Uterus (tissue), 4 donors: ENCODE data around the gene RDH8. TPM values are rescaled to one million over a fixed set of nuclear protein-coding genes. Genes with fewer than 3 reads are reported as not detected.

Experiments used
- DNase-seq, 2 donors: peaks; one replicate each; pipeline ENCODE4 v3.0.0-alpha.2; 2019 to 2020
- H3K27ac ChIP-seq, 2 donors: fragments of 200-600 bp; sonication (generic); 1 replicate in 1 of 2; 2 replicates in 1 of 2; pipeline ENCODE4 v1.5.1; 2016 to 2018
- H3K27me3 ChIP-seq, 2 donors: fragments of 200-600 bp; sonication (generic); one replicate each; pipeline ENCODE4 v1.5.1; 2018 to 2019; ENCODE audit warnings: control low read depth in 1 of 2
- H3K36me3 ChIP-seq, 2 donors: fragments of 200-600 bp; sonication (generic); one replicate each; pipeline ENCODE4 v1.5.1; 2019; ENCODE audit warnings: control low read depth in 1 of 2
- H3K4me1 ChIP-seq, 2 donors: fragments of 200-600 bp; sonication (generic); one replicate each; pipeline ENCODE4 v1.5.1; 2018 to 2019; ENCODE audit warnings: control low read depth in 1 of 2
- H3K4me3 ChIP-seq, 2 donors: fragments of 200-600 bp; sonication (generic); 1 replicate in 1 of 2; 2 replicates in 1 of 2; pipeline ENCODE4 v1.5.1; 2018 to 2019; ENCODE audit warnings: mild to moderate bottlenecking in 1 of 2
- H3K9me3 ChIP-seq, 2 donors: fragments of 200-600 bp; sonication (generic); one replicate each; pipeline ENCODE4 v1.5.1; 2019; ENCODE audit warnings: control low read depth in 1 of 2
- CTCF ChIP-seq, 4 experiments: fragments of 200-600 bp in 2 of 4; fragments of 450-650 bp in 2 of 4; sonication (generic) in 2 of 4; IDR thresholded peaks; one replicate each; pipeline ENCODE4 v1.5.1; 2016 to 2019; ENCODE audit warnings: antibody characterized with exemption in 4 of 4, mild to moderate bottlenecking in 2 of 4, moderate library complexity in 1 of 4
- POLR2A ChIP-seq, 2 donors: fragments of 450-650 bp; IDR thresholded peaks; one replicate each; pipeline ENCODE4 v1.6.1; 2016; ENCODE audit warnings: antibody characterized with exemption in 2 of 2, mild to moderate bottlenecking in 1 of 2, moderate library complexity in 1 of 2
- intact Hi-C: fragments of 100-400 bp; cut with DNase I; formaldehyde crosslinking; loops from one replicate; pipeline ENCODE4 v1.15.1; 2023; ENCODE audit warnings: low total_unique reads
- total RNA-seq, 4 donors: library from RNA; depleted of rRNA in 3 of 4; stranded (reverse); fragments of >200 nt in 3 of 4; gene quantifications; one replicate each; pipeline versions ENCODE4 v1.1.0 to v1.2.4, GENCODE V29; 2014 to 2023
- donor health status: DM: yes; HTN: yes; CAD: no.

RDH8 gene
- total RNA-seq, 4 donors from 2014 or later, result not detected

DNA sequence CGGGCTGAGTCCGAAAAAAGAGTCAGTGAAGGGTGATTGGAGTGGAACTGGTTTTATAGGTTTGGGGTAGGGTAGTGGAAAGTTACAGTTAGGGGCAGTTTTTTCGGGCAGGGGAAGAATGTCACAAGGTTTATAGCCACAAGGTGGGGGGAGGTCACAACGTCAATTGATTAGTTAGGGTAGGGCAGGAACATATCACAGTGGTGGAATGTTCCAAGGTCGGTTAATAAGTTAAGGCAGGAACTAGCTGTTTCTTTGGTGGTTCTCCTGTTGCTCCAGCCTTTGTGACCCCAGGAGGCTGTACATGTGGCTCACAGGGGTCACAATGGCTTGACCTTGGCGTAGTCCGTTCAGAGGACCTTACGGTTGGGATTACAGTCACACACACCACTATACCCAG is 20.3 kb downstream of the RDH8 start:
- Histone ChIP-seq H3K36me3 (no peaks in the 10 kb centered on the region), H3K4me1 (no peaks in the 10 kb centered on the region), H3K4me3 (no peak overlapping the region), H3K27me3 (no peaks in the 10 kb centered on the region), H3K9me3 (no peaks in the 10 kb centered on the region), H3K27ac (no peak overlapping the region)
- no peak for TF ChIP-seq POLR2A (IDR thresholded peaks at IDR 0.05)
- TF ChIP-seq CTCF (IDR thresholded peaks at IDR 0.05), result no peak
- no peak for DNase-seq
- intact Hi-C loops, result no loop called here

GRCh38 chr19:10036601-10037071 is 23.4 kb downstream of the RDH8 start:
- Histone ChIP-seq H3K9me3 (peaks cover 0 to 3% of the 10 kb centered on the region in 2 donors), H3K27ac (no peak overlapping the region), H3K4me1 (no peaks in the 10 kb centered on the region), H3K27me3 (no peaks in the 10 kb centered on the region), H3K36me3 (no peaks in the 10 kb centered on the region), H3K4me3 (no peak overlapping the region)
- intact Hi-C loops, result no loop called here
- no peak for TF ChIP-seq POLR2A (IDR thresholded peaks at IDR 0.05)
- TF ChIP-seq CTCF (IDR thresholded peaks at IDR 0.05), result no peak
- DNase-seq, result no peak

DNA sequence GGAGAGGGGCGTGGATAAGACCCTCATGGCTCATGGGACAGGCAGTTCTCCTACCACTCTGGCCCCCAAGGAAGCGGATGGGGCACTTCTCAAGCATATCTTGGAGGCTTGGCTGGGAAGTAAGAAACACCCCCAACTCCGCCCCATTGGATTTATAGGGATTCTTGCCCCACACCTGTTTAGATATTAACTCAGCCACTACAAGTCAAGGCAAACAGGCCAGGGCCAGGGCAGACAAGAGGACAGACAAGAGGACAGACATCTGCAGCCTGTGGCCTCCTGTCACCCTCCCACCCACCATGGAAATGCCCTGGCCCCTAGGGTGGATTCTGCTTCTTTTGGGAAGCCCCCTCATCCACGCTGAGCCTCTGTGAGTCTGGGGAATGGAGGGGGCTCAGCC is 24.1 kb downstream of the RDH8 start:
- DNase-seq, result no peak
- no peak overlapping the region for H3K4me3 ChIP-seq
- peaks cover 0 to 7% of the 10 kb centered on the region in 2 donors for H3K9me3 ChIP-seq
- no peaks in the 10 kb centered on the region for H3K27me3 ChIP-seq
- no peak overlapping the region for H3K27ac ChIP-seq
- no peak for TF ChIP-seq CTCF (IDR thresholded peaks at IDR 0.05)
- no peak for TF ChIP-seq POLR2A (IDR thresholded peaks at IDR 0.05)
- H3K36me3 ChIP-seq, result no peaks in the 10 kb centered on the region
- intact Hi-C loops, result no loop called here
- H3K4me1 ChIP-seq, result no peaks in the 10 kb centered on the region

DNA sequence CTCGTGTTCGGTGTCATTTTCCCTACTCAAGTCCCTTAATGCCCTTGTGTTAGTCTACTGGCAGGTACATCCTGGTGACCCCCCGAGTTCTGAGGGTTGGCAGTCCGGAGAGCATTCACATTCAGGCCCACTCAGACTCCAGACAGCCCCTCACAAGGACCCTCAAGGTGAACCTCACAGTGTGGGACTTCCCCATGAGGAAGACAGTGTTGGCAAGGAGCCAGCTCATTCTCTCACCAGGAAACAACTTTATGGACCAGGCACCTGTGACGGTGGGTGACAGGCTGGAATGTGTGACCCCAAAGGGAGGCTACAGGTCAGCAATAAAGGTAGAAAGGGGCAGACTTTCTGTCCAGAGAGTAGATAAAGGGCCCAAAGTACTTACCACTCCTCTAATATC is 24.5 kb downstream of the RDH8 start:
- H3K4me3 ChIP-seq, result no peak overlapping the region
- no peak overlapping the region for H3K27ac ChIP-seq
- no peak for DNase-seq
- H3K36me3 ChIP-seq, result no peaks in the 10 kb centered on the region
- H3K9me3 ChIP-seq, result peaks cover 0 to 10% of the 10 kb centered on the region in 2 donors
- no peaks in the 10 kb centered on the region for H3K4me1 ChIP-seq
- intact Hi-C loops, result no loop called here
- TF ChIP-seq CTCF (IDR thresholded peaks at IDR 0.05) (no peak), POLR2A (IDR thresholded peaks at IDR 0.05) (no peak)
- no peaks in the 10 kb centered on the region for H3K27me3 ChIP-seq

- no peaks in the 10 kb centered on the region for H3K27me3 ChIP-seq
- no peaks in the 10 kb centered on the region for H3K4me1 ChIP-seq
- no peak for TF ChIP-seq CTCF (IDR thresholded peaks at IDR 0.05)
- TF ChIP-seq POLR2A (IDR thresholded peaks at IDR 0.05), result no peak
- no peak overlapping the region for H3K27ac ChIP-seq
- H3K9me3 ChIP-seq, result peaks cover 0 to 35% of the 10 kb centered on the region in 2 donors
- H3K4me3 ChIP-seq, result no peak overlapping the region
- DNase-seq, result no peak
- intact Hi-C loops, result no loop called here
- H3K36me3 ChIP-seq, result no peaks in the 10 kb centered on the region
These were observed 30.1 kb downstream of the RDH8 start for GRCh38 chr19:10043286-10043927.
